GM19397 (cell line): ENCODE data around the gene NECTIN1.

ENCODE experiments used
- ATAC-seq: cut with Tn5 transposase; IDR thresholded peaks from one replicate; pipeline ENCODE4 v1.9.1; 2021; ENCODE audit warnings: mild to moderate bottlenecking, moderate library complexity; ENCODE audit not compliant: unreplicated experiment

Gene NECTIN1

DNA sequence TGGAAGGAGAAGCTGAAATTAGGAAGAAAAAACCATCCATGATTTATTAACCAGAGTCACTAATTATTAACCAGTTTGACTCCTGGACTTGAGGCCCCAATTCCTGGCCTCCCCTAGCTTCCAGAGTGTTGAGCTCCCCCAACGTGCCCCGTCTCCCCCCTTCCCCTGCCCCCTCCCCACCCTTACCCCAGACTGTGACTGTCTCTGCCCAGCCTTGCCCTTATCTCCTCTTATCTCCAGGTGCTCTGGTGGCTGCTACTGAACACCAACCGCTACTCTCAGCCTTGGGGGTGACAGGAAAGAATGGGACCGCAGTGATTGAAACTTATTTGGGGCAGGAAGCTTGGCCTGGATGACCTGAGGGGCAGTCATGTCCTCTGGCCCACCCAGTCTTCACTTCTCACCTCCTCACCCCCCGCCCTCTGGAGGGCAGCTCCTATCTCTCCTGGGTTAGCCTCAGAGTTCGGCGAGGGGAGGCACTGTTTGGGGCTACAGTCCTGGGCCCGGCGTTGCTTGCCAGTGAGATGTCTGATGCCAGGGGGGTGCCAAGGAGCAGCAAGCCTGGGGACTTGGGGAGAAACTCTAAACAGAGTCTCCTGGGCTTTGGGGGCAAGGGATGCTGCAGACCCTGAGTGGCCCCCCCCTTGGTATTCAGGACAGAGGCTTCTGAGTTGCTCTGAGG, 15.5 kb downstream of the NECTIN1 start:
- ATAC-seq = no peak

DNA sequence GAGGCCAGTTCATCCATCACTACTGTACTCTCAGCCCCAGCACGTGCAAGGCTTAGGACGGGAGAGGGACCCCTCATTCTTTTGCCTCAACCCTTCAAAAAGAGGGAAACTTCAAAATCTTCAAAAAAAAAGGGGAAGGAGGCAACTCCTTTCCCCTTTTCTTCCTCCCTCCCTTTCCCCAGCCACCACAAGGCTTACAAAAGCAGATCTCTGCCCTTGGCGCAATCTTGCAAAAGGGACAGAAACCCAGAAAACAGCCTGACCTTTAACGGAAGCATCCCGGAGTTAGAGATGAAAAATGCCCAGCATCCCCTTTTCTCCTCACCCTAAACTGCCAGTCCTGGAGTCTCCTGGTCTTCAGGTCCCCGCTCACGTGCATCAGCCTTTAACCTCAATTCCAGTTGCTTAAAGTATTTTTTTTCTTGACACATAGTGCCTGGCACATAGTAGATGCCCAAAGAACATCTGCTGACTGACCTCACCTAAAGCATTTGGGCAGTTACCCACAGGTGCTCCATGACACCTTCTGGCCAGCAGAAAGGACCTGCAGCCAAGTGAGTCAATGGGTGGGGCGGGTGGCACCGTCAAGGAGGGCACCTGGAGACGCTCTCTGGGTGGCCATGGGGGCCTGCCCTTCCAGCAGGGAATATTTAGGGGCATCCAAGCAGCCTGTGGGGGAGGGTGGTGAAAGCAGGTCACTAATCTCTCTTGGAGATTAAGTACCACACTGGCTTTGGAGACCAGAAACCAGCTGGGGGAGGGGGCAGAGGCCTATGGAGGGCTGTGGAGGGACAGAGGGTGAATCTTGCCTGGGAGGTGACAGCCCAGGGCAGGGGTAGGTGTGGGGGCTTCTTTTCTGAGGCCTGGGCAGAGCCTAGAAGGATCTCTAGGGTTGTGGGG, 16.3 kb downstream of the NECTIN1 start:
- no peak for ATAC-seq

DNA sequence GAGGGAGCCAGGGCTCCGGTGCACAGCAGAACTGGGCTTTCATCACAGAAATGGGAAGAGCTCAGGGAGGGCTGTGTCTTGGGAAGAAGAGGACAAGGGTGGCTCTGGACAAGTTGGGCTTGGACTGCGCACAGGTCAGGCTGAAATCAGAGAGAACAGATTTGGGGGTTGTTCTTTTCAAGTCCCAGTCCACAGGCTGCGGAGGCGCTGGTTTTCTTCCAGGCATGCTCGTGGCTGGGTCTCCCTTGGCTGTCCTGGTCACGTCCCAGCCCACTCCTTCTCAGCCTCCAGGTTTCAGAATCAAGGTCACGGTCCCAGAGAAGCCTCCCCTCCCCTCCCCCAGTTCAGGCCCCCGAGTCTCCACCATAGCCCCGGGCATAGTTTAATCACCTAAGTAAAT, 17.0 kb downstream of the NECTIN1 start:
- no peak for ATAC-seq

DNA sequence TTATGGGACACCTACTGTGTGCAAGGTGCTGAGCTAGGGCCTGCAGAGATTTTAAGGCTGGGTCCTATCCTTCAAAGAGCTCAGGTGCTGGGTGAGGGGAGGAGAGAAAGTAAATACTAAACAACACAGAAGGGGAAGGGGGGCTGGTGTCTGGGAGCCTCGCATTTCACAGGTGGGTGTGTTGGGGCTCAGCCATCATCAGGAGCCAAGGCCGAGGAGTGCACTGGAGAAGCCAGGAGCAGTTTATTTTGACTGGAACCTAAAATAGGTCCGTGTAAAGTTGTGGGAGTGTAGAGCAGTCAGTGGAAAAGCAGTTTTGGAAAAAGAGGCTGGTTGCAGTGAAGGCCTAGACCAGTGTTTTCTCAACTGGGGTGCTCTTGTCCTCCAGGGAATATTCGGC, 17.5 kb downstream of the NECTIN1 start:
- no peak for ATAC-seq

DNA sequence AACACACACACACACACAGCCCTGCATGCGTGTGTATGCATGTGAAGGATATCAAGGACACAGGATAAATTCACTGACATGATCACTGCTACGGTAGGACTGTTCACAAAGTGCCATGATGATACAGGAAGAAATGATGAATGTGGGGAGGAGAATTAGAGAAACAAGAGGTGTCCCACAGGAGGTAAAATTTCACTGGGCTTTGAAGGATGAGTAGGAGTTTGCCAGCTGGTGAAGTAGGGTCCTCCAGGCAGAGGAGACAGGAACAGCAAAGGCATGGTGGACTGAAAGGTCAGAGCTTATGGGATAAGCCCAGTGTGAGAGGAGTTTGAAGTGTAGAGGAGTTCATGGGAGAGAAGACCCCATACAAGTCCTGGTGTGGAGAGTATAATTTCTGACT, 18.6 kb downstream of the NECTIN1 start:
- no peak for ATAC-seq

DNA sequence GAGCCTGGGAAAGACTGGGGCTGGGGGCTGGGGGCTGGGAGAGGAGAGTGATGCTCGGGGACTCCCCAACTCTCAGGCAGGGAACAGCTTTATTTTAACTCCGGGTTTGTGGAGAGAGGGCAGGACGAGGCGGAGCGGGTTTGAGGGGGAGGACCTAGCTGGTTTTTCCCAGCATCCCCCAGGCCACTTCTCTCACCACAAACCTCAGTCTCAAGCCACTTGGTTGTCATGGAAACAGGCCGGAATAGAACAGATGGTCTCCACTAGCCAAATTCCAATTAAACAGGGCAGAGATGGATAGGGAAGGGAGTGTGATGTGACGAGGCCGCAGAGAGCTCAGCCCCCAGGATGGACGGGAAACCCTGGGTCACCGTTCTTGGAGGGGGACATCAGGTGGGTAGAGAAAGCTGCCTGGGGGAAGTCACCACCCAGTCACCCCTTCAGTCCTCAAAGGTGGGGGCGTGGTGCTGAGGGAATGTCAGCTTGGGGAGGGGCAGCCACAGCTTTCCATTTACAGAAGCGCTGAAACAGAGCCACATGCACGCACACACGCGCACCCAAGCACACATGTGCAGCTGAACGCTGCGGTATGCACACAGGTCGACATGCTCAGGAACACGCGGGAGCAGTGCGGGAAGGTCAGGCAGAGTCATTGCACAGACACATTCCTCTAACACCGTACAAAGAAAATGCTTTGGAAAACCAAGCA, 19.2 kb downstream of the NECTIN1 start:
- ATAC-seq = no peak

DNA sequence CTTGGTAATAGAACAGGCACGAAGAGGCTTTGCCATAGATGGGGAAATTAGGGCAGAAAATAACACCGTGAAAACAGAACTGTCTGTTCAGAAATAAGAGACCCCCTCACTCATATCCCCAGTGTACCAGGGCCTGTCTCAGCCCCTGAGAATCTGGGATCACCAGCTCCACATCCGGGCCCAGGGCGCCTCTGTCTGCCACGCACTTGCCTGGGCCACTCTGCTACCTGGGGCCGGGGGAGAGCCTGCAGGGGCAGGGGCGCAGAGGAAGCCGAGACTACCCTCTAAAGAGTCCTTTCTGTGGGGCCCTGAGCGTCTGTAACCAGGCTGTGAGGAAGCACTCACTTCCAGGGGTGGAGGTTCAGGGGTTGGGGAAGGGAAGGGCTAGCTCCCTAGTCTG, 19.8 kb downstream of the NECTIN1 start:
- ATAC-seq = no peak

DNA sequence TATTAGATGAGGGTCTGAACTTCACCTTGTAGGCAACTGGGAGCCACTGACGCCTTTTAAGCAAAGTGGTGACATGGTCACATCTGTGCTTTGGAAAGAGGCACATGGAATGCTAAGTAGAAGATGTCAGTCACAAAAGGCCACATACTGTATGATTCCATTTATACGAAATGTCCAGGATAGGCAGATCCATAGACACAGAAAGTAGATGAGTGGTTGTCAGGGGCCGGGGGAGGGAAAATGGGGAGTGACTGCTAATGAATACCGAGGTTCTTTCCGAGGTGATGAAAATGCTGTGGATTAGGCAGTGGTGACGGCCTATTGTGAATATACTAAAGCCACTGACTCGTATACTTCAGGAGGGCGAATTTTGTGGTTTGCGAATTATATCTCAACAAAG, 20.6 kb downstream of the NECTIN1 start:
- ATAC-seq = no peak

DNA sequence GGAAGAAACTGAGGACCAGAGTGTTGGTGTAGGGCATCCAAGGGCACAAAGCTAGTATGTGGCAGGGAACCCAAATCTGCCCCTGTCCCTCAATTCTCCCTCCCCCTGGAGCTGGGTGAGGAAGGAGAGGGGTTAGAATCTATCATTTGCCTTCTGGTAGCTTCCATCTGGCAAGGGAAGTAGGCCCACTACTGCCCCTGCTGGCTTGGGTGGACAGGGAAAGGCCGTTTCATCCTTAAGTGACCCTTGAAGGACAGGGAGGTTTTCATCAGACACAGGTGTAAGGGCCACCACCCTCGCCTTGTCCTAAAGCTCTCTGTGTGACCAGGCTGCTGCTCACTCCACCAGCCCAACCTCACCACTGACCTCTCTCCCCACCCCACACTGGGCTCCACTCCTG, 22.1 kb downstream of the NECTIN1 start:
- ATAC-seq = no peak

DNA sequence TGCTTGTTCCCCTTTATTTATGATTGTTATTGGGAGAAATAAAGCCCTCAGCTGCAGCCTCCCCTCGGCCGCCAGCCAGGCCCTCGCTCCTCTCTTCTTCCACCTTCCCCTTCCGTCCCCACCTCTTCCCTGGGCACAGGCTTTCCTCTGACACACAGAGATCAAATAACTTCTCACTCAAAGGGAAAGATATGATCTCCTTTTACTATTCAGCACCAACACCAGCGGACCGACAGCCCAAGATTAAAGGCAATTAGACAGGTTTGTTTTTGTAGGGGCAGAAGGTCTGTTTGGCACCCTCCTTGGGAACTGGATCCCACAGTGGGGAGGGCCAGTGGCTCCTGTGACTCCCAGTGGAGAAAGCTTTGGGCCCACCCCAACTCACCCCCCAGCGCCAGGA, 23.0 kb downstream of the NECTIN1 start:
- no peak for ATAC-seq

DNA sequence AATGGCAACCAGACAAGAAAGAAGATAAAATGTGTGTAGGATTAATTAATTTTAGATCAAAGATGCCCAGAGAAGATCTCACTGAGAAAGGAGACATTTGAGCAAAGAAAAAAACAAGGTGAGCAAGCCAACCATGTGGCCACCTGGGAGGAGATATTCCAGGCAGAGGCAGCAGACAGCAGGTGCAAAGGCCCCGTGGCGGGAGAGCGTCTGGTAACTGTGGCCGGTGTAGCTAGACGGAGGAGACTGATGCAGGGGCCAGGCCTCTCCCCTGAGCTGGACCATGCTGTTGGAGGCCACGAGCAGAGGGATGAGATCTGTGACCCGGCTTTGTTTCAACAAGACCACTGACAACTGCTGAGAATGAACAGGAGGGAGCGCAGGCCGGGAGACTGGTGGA, 23.6 kb downstream of the NECTIN1 start:
- no peak for ATAC-seq

DNA sequence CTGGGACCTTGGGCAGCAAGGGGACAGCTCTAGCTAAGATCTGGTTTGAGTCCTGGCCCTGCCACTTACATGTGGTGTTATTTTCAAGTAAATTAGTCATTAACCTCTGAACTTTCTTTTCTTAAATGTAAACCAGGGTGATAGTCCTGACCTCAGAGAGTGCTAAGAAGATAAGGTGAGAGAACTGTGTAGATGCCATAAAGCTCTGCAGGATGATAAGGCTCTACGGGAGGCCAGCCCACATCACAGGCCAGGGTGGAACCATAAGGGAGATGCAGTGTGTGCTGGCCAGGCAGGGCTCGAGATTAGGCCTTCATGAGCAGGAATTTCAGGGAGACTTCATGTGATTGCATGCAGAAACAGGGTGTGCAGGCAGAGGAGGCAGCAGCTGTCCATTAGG, 24.2 kb downstream of the NECTIN1 start:
- ATAC-seq = no peak

DNA sequence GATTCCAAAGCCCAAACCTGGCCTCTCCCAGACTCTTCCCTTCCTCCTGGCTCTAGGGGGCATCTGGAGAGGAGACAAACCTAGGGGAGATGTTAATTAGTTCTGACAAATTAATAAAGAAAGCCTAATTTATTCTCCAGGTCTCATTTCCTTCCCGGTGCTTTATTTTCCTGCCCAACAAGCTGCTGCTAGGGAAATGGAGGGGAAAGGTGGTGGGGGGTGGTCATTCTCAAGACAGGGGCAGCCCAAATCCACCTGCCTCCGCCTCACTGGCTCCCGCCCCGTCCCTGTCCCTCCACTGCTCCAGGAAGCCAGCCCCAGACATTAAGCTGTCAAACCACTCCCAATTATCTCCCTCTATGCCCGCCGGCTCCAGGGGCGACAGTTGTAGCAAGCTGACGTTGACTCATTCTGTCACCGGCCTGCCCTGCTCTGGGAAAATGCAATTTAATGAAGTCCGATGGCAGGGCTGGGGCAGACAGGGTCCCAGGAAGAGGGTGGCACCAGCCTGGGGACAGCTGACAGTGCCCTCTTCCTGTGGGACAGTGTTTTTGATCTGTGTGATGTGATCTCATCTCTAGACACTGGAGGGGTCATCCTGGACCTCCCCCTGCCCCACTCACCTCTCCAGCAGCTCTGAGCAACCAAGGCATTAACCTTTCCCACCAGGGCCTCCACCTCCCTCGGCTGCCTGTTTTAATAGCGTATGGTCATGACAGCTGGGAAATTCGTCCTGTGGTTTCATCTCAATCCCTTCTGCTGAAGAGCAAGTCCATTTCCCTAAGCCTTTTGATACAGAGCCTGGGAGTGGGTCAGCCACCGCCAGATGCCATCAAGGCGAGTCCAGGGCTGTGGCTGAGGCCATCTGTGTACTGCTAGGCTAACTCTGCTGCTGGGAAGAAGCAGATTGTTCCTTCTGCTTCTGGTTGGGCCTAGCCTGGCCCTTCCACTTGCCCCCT, 27.1 kb downstream of the NECTIN1 start:
- no peak for ATAC-seq

DNA sequence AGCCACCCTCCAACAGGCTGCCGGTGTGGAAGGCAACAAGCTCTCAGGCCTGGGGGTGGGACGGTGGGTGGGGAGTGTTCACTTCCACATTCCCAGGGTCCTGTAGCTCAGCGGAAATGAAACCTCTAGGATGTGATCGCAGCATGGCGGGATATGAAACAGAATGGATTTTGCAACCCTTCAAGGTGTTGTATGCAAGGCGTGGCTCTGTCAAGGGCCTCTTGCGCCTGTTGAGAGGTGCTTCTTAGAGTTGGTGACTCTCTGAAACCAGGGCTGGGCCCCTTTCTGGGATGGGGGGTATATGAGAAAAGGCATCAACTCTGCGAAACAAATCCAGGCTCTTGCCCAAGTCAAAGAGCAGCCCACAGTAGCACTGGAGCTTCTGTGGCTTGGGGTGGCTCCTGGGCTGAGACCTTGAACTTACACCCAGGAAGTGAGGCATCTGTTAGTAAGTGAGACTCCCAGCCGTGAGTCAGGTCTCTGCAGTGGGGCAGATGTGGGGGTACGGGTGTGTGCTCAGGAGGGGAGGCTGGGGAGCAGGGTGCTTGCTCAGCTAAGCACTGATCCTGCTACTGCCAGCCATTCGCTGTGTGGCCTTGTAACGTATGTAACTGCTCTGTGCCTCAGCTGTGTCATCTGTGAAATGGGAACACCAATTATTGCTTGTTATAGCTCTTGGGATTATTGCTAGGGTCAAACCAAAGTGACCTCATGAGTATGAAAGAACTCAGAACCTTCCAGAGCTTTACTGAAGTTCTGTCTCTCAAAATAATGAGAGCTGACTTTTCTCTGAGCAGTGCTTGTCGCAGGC, 28.3 kb downstream of the NECTIN1 start:
- ATAC-seq = no peak

DNA sequence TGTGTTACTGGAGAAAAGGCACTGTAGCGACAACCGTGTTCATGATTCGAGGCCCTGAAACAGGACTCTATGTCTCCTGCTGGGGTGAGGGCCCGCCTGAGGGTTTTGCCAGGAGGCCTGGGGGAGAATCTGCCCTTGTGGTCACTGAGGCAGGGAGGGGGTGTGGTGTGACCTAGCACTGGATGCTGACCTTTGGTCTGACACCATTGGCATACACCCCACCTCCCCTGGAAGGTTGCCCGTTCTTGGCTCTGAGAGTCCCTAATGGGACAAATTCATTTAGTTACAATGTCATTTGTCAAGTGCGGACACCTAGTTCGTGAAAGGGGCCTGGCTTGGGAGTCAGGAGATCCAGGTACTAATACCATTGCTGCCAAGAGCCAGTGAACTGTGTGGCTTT, 29.0 kb downstream of the NECTIN1 start:
- no peak for ATAC-seq

DNA sequence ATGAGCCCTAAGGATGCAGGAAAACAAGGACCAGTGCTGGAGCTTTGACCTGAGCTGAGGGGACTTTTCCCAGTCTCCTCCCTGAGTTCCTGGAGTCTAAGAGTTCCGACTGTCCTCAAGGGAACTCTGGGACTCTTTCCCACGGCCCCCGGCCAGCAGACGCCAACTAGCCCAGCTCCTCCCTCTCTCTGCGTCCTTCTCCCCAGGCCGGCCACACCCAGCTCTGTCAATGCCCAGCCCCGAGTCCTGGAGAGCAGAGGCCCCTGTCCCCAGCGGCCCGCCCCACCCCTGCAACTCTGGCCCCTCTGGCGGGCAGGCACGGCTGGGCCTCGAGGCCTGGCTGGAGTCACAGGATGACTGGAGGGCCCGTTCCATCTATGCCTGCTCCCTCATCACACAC, 29.8 kb downstream of the NECTIN1 start:
- no peak for ATAC-seq

DNA sequence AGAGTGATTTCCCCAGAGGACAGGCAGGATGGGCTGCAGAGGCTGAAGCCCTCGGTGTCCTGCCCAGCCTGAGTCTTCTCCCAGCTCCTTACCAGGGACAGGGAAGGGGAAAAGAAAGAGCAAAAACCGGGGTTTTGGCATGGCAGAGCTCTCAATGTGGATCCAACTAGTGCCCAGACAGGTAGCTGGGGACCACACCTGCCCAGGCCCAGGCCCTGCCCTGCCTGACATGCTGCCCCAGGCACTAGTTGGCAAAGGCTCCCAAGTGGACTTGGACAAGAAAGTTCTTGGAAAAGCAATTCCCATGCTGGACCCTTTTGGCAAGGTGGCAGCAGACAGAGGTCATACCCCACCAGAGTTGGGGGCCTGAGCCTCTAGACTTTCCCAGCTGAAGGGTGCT, 31.1 kb downstream of the NECTIN1 start:
- no peak for ATAC-seq

DNA sequence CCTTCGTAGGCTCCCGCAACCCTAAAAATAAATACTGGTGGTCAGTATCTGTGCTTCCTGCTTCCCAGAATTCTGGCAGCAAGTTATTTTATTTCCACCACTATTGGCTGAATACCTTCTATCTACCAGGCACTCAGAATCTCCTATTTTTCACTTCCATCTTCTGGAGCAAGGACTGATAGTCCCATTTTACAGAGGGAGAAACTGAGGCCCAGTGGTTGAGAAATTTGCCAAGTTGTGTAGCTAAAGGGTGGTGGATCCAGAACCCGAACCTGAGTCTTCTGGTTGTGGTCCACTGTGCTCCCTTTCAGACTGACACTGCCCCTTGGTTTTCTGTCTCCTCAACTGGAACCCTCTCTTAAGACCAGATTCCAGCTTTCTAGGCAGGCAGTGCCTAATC, 31.6 kb downstream of the NECTIN1 start:
- ATAC-seq = no peak

DNA sequence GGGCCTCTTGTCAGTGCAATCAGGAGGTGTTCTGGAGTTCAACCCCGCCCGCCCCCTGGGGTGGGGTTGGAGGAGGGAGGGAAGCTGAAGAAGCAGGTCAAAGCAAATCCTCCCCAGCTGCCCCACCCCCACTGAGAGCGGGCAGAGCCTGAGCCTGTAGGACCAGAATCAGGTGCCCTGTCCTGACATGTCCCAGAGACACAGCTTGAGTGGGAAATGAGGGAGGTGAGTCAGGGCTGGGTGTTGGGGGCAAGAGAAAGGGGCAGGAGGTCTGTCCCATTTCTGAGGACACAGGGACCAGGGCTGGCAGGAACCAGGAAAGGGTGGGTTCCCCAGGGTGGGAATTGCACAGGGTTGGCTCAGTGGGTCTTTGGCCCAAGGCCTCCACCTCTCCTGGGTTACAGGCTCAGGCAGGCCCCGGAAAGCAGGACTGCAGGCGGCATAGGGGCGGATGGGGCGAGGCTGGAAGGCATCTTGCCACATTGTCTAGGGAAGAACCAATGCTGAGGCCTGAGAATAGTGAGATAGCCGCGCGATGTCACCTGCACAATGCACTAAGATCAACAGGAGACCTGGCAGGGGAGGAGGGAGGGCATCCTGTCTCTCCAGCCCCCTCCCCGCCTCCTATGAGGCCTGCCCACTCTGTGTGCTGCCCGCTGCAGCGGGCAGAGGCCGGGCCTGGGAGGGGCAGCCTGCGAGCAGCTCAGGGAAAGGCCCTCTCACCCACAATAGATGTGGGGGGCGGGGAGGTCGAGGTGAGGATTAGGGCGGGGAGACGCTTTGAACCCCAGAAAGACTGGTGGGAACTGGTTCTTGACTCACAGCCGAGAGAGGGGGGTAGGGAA, 32.4 kb downstream of the NECTIN1 start:
- ATAC-seq = no peak
